A549 (cell line): ENCODE results near the gene OR10H3. TPM values are rescaled to one million over a fixed set of nuclear protein-coding genes. Genes with fewer than 3 reads are reported as not detected.
A peak's percentile ranks its signal among the peaks of the same experiment; 100 is the strongest.

Experiments
- ATAC-seq, 2 experiments: fragments of 200-7000 bp in 1 of 2; fragments of >200 bp in 1 of 2; cut with Nextera tagmentation in 1 of 2; cut with Tn5 transposase in 1 of 2; 3 replicates each; pipeline versions ENCODE4 v1.8.0 to v1.9.1; 2018 to 2020; ENCODE audit warnings: mild to moderate bottlenecking in 1 of 2, moderate library complexity in 1 of 2
- CTCF ChIA-PET: fragments of 300-600 bp; sonication (Branson Sonifier 250); formaldehyde crosslinking; extraction: SDS; loops from one replicate; lab custom pipeline; 2021; ENCODE audit warnings: antibody characterized with exemption, inconsistent platforms; lab: Yijun Ruan, JAX
- POLR2A ChIA-PET: fragments of 350-600 bp; formaldehyde crosslinking; extraction: SDS; loops from one replicate; lab custom pipeline; 2021; ENCODE audit warnings: antibody characterized with exemption, inconsistent platforms; lab: Yijun Ruan, JAX
- DNase-seq, 2 experiments: peaks; one replicate each; pipeline versions ENCODE4 v3.0.0 to v3.0.0-alpha.2; 2011 to 2016; ENCODE audit warnings: low read depth in 1 of 2, low spot score in 1 of 2
- FAIRE-seq: peaks from 2 replicates; lab custom pipeline; 2011; peaks lifted over from hg19 to GRCh38; lab: Jason Lieb, UNC
- H3K27ac ChIP-seq, 2 experiments: fragments of >200 bp; sonication (Bioruptor Twin); formaldehyde crosslinking; 3 replicates each; pipeline ENCODE4 v1.5.1; 2016 to 2017
- H3K4me1 ChIP-seq: fragments of >200 bp; sonication (Bioruptor Twin); formaldehyde crosslinking; 3 replicates; pipeline ENCODE4 v1.6.1; 2016
- H3K4me2 ChIP-seq: fragments of >200 bp; sonication (Bioruptor Twin); formaldehyde crosslinking; 3 replicates; pipeline ENCODE4 v1.6.1; 2016
- H3K4me3 ChIP-seq: fragments of >200 bp; sonication (Bioruptor Twin); formaldehyde crosslinking; 3 replicates; pipeline ENCODE4 v1.5.1; 2016
- H3K9me3 ChIP-seq: fragments of >200 bp; sonication (Bioruptor Twin); formaldehyde crosslinking; 3 replicates; pipeline ENCODE4 v1.6.1; 2016
- CBX2 ChIP-seq: fragments of 200-600 bp; sonication (generic); IDR thresholded peaks from 2 replicates; pipeline ENCODE4 v1.6.1; 2016; ENCODE audit warnings: low read depth, mild to moderate bottlenecking, borderline replicate concordance
- CHD2 ChIP-seq: fragments of 150-350 bp; IDR thresholded peaks from 2 replicates; pipeline ENCODE4 v1.6.1; 2014; ENCODE audit warnings: low read length; ENCODE audit not compliant: partially characterized antibody
- EHMT2 ChIP-seq: fragments of 200-600 bp; sonication (generic); IDR thresholded peaks from 2 replicates; pipeline ENCODE4 v1.6.1; 2016; ENCODE audit warnings: antibody characterized with exemption, low read depth, mild to moderate bottlenecking, moderate library complexity
- HOXA7 ChIP-seq: fragments of 250-450 bp; sonication (Bioruptor Pico); IDR thresholded peaks from 2 replicates; pipeline ENCODE4 v1.5.0; 2020; ENCODE audit warnings: mild to moderate bottlenecking, moderate library complexity
- HOXB5 ChIP-seq: fragments of 250-450 bp; sonication (Bioruptor Pico); IDR thresholded peaks from 2 replicates; pipeline ENCODE4 v1.5.0; 2020; ENCODE audit warnings: mild to moderate bottlenecking, moderate library complexity
- NR3C1 ChIP-seq: fragments of >200 bp; sonication (Bioruptor Twin); formaldehyde crosslinking; IDR thresholded peaks from 3 replicates; pipeline ENCODE4 v1.6.1; 2017
- POLR2AphosphoS2 ChIP-seq: conservative IDR thresholded peaks from 2 replicates; pipeline ENCODE4 v1.6.1; 2012; ENCODE audit warnings: low read length, improper control_type of control experiment, inconsistent platforms
- SMC3 ChIP-seq: fragments of >200 bp; sonication (Bioruptor Twin); formaldehyde crosslinking; IDR thresholded peaks from 3 replicates; pipeline ENCODE4 v1.6.1; 2018; ENCODE audit warnings: inconsistent platforms
- SREBF2 ChIP-seq: fragments of 450-650 bp; IDR thresholded peaks from 2 replicates; pipeline ENCODE4 v1.6.1; 2014; ENCODE audit warnings: mild to moderate bottlenecking, moderate library complexity
- WGBS: methylation state at CpG from one replicate; pipeline ENCODE4 v1.1.6; 2017; ENCODE audit errors: missing lambda C conversion rate; 5-methylcytosine and 5-hydroxymethylcytosine counted together
- polyA plus RNA-seq, 4 experiments: library from polyadenylated mRNA; depleted of rRNA in 3 of 4; stranded (reverse); fragments of >200 nt; fragmentation: RNase III in 1 of 4; extraction: RNeasy Plus Mini Kit Qiagen cat#74134 plus additional on column Dnase treatment in 1 of 4; gene quantifications; 2 replicates in 3 of 4; 3 replicates in 1 of 4; pipeline ENCODE4 v1.2.3, GENCODE V29; 2011 to 2017
- TF ChIP-seq, protein P1 (sequence below): IDR thresholded peaks from 2 replicates; pipeline ENCODE4 v1.6.1; 2012
- TF ChIP-seq, protein P2 (sequence below): fragments of >200 bp; sonication (Bioruptor Twin); formaldehyde crosslinking; IDR thresholded peaks from 3 replicates; pipeline ENCODE4 v1.5.1; 2016
- TF ChIP-seq, protein P3 (sequence below): fragments of 250-450 bp; sonication (Bioruptor Pico); IDR thresholded peaks from 2 replicates; pipeline ENCODE4 v1.5.0; 2020; ENCODE audit warnings: low read depth, mild to moderate bottlenecking, moderate library complexity

The OR10H3 gene
- polyA plus RNA-seq, 2 of the 4 experiments (the other 2 are of a cell fraction) = not detected

DNA sequence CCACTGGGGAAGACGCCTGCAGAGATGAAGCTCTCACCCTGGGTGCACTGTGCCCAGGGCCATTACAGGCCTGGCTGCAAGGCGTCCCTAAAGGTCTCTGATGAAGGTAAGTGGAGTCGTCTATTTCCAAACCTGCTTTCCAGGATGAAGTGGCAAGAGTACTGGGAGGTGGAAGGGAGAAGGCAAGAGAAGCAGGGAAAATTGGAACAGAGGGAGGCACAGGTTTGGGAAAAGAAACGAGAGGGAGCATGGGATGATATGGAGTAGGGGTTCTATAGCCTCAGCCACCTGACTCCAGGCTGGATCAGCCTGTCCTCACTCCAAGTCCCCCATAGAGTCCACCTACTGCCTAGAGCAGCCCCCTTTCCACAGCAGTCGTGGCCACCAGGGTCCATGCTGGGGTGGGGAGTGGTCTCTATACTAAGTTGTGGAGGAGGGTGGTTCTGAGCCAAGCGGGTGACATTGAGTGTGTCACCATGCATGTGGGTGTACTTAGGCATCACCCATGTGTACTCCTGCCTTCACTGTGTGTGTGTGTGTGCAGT is 49.9 kb downstream of the OR10H3 start, which contains the start of gene OR10H5:
Gene OR10H5 (plus strand): TSS at position 51 of the 545 bp plus-strand sequence. CDS start 6,388 bp downstream, outside the sequence.
- H3K9me3 ChIP-seq = no peaks in the 10 kb centered on the region
- no peak for ATAC-seq
- CTCF ChIA-PET = interaction anchor here (0.6 kb wide), 1 partner anchor 29 kb away, joined by 3 read pairs; no protein-coding TSS in a partner anchor
- no peaks in the 10 kb centered on the region for H3K4me1 ChIP-seq
- no peak for FAIRE-seq
- no peak for DNase-seq
- POLR2A ChIA-PET = no interaction called here
- TF ChIP-seq EHMT2 = no peak
- TF ChIP-seq, protein P1, sequence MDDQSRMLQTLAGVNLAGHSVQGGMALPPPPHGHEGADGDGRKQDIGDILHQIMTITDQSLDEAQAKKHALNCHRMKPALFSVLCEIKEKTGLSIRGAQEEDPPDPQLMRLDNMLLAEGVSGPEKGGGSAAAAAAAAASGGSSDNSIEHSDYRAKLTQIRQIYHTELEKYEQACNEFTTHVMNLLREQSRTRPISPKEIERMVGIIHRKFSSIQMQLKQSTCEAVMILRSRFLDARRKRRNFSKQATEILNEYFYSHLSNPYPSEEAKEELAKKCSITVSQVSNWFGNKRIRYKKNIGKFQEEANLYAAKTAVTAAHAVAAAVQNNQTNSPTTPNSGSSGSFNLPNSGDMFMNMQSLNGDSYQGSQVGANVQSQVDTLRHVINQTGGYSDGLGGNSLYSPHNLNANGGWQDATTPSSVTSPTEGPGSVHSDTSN = no peak
- H3K4me2 ChIP-seq = no peak within 1 kb of the TSS
- WGBS = 11% methylated on average over 6 of the region's 6 CpGs
- no peak within 1 kb of the TSS for H3K27ac ChIP-seq
- no peak within 1 kb of the TSS for H3K4me3 ChIP-seq

DNA sequence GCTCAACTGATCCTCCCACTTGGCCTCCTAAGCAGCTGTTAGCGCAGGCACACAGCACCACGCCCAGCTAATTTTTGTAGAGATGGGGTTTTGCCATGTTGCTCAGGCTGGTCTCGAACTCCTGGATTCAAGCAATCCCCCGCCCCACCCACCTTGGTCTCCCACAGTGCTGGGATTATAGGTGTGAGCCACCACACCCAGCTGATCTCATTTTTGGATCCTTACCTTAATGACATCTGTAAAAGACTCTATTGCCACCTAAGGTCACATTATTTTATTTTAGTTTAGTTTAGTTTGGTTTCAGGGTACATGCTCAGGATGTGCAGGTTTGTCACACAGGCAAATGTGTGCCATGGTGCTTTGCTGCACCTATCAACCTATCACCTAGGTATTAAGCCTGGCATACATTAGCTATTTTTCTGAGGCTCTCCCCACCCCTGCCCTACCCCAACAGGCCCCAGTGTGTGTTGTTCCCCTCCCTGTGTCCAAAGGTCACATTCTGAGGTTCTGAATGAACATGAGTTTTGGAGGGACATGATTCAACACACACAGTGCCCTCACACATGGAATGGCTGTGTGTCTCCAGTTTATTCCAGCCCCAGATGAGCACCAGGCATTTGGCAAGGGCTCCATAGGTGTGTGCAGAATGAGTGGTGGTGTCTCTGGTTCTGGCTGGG is 50.9 kb downstream of the OR10H3 start:
- no peaks in the 10 kb centered on the region for H3K9me3 ChIP-seq
- peak overlapping the region; percentile 12; the same call in 1 of the 3 replicates for H3K4me2 ChIP-seq
- ATAC-seq (no peak), FAIRE-seq (no peak), DNase-seq (no peak)
- 12% methylated on average over 4 of the region's 4 CpGs for WGBS
- H3K27ac ChIP-seq = no peak overlapping the region
- H3K4me3 ChIP-seq = no peak overlapping the region
- no peaks in the 10 kb centered on the region for H3K4me1 ChIP-seq
- TF ChIP-seq, protein P2, sequence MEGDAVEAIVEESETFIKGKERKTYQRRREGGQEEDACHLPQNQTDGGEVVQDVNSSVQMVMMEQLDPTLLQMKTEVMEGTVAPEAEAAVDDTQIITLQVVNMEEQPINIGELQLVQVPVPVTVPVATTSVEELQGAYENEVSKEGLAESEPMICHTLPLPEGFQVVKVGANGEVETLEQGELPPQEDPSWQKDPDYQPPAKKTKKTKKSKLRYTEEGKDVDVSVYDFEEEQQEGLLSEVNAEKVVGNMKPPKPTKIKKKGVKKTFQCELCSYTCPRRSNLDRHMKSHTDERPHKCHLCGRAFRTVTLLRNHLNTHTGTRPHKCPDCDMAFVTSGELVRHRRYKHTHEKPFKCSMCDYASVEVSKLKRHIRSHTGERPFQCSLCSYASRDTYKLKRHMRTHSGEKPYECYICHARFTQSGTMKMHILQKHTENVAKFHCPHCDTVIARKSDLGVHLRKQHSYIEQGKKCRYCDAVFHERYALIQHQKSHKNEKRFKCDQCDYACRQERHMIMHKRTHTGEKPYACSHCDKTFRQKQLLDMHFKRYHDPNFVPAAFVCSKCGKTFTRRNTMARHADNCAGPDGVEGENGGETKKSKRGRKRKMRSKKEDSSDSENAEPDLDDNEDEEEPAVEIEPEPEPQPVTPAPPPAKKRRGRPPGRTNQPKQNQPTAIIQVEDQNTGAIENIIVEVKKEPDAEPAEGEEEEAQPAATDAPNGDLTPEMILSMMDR = no peak
- TF ChIP-seq HOXB5 (CRISPR knock-in tag) = no peak
- ChIA-PET CTCF (no interaction called here), POLR2A (no interaction called here)

DNA sequence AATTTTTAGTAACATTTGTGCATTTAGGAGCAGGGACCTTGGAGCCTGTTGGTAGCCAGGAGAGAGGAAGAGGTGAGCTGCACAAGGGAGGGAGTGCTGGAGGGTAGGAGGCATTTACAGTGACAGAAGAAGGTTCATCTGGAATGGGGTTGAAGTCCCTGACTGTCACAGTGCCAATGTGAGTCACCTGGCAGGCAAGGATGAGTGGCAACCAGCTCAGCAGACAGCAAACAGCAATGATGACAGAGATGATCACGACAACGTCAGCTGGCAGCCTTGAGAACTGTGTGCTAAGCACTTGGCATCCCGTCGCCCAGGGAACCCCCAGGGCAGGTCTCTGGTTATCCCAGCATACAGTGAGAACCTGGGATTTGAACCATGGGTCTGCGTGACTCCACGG is 52.3 kb downstream of the OR10H3 start:
- TF ChIP-seq SMC3 (no peak), CBX2 (no peak), SREBF2 (no peak), CHD2 (no peak), POLR2AphosphoS2 (no peak), NR3C1 (no peak), HOXA7 (CRISPR knock-in tag) (no peak)
- TF ChIP-seq, protein P3, sequence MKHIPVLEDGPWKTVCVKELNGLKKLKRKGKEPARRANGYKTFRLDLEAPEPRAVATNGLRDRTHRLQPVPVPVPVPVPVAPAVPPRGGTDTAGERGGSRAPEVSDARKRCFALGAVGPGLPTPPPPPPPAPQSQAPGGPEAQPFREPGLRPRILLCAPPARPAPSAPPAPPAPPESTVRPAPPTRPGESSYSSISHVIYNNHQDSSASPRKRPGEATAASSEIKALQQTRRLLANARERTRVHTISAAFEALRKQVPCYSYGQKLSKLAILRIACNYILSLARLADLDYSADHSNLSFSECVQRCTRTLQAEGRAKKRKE (CRISPR knock-in tag) = no peak
- Histone ChIP-seq H3K9me3 (no peaks in the 10 kb centered on the region), H3K4me3 (no peak overlapping the region), H3K4me2 (0 out of 3 replicates have a peak overlapping the region, but pooled peaks have one; percentile 8), H3K27ac (no peak overlapping the region), H3K4me1 (no peaks in the 10 kb centered on the region)
- DNase-seq (peak in 1 of 2 experiments; percentile 39), ATAC-seq (peak; percentile 33 to 50; a peak in 4 of 6 replicates), FAIRE-seq (no peak)
- POLR2A ChIA-PET = no interaction called here
- no CpG with 5 or more reads among the region's 6 CpGs for WGBS
- CTCF ChIA-PET = no interaction called here

Other genes starting within 250 kb of the OR10H3 start
- not detected in 2 replicates for gene CYP4F22, start 229.5 kb upstream of the OR10H3 start, polyA plus RNA-seq (2011; rRNA removed)
- 0.05 TPM in 1 of 3 replicates, not detected in the others for gene CYP4F22, start 229.5 kb upstream of the OR10H3 start, polyA plus RNA-seq (2017; fragmentation: RNase III; extraction: RNeasy Plus Mini Kit Qiagen cat#74134 plus additional on column Dnase treatment)
- not detected in 2 replicates for gene CYP4F8, start 122.8 kb upstream of the OR10H3 start, polyA plus RNA-seq (2011; rRNA removed)
- gene CYP4F8, start 122.8 kb upstream of the OR10H3 start, polyA plus RNA-seq (2017; fragmentation: RNase III; extraction: RNeasy Plus Mini Kit Qiagen cat#74134 plus additional on column Dnase treatment) = not detected in 3 replicates
- 32.2 and 33.2 TPM in 2 replicates for gene CYP4F3, start 97.1 kb upstream of the OR10H3 start, polyA plus RNA-seq (2011; rRNA removed)
- gene CYP4F3, start 97.1 kb upstream of the OR10H3 start, polyA plus RNA-seq (2017; fragmentation: RNase III; extraction: RNeasy Plus Mini Kit Qiagen cat#74134 plus additional on column Dnase treatment) = 7.1 to 10.4 TPM (median 8.9 TPM) in 3 replicates
- gene CYP4F12, start 64.9 kb upstream of the OR10H3 start, polyA plus RNA-seq (2011; rRNA removed) = 12.8 and 12.9 TPM in 2 replicates
- gene CYP4F12, start 64.9 kb upstream of the OR10H3 start, polyA plus RNA-seq (2017; fragmentation: RNase III; extraction: RNeasy Plus Mini Kit Qiagen cat#74134 plus additional on column Dnase treatment) = 5.0 to 6.3 TPM (median 5.6 TPM) in 3 replicates
- gene OR10H2, start 10.0 kb upstream of the OR10H3 start, polyA plus RNA-seq (2011; rRNA removed) = not detected in 2 replicates
- gene OR10H2, start 10.0 kb upstream of the OR10H3 start, polyA plus RNA-seq (2017; fragmentation: RNase III; extraction: RNeasy Plus Mini Kit Qiagen cat#74134 plus additional on column Dnase treatment) = not detected in 3 replicates
- not detected in 2 replicates for gene OR10H5, start 49.7 kb downstream of the OR10H3 start, polyA plus RNA-seq (2011; rRNA removed)
- not detected in 3 replicates for gene OR10H5, start 49.7 kb downstream of the OR10H3 start, polyA plus RNA-seq (2017; fragmentation: RNase III; extraction: RNeasy Plus Mini Kit Qiagen cat#74134 plus additional on column Dnase treatment)
- not detected in 2 replicates for gene OR10H1, start 77.7 kb downstream of the OR10H3 start, polyA plus RNA-seq (2011; rRNA removed)
- gene OR10H1, start 77.7 kb downstream of the OR10H3 start, polyA plus RNA-seq (2017; fragmentation: RNase III; extraction: RNeasy Plus Mini Kit Qiagen cat#74134 plus additional on column Dnase treatment) = not detected in 3 replicates
- 0.33 and 0.43 TPM in 2 replicates for gene CYP4F2, start 160.1 kb downstream of the OR10H3 start, polyA plus RNA-seq (2011; rRNA removed)
- 0.07 to 0.13 TPM (median 0.07 TPM) in 3 replicates for gene CYP4F2, start 160.1 kb downstream of the OR10H3 start, polyA plus RNA-seq (2017; fragmentation: RNase III; extraction: RNeasy Plus Mini Kit Qiagen cat#74134 plus additional on column Dnase treatment)
- 26.2 and 34.2 TPM in 2 replicates for gene CYP4F11, start 196.5 kb downstream of the OR10H3 start, polyA plus RNA-seq (2011; rRNA removed)
- gene CYP4F11, start 196.5 kb downstream of the OR10H3 start, polyA plus RNA-seq (2017; fragmentation: RNase III; extraction: RNeasy Plus Mini Kit Qiagen cat#74134 plus additional on column Dnase treatment) = 3.0 to 4.6 TPM (median 4.0 TPM) in 3 replicates
- gene OR10H4, start 211.0 kb downstream of the OR10H3 start, polyA plus RNA-seq (2011; rRNA removed) = not detected in 2 replicates
- gene OR10H4, start 211.0 kb downstream of the OR10H3 start, polyA plus RNA-seq (2017; fragmentation: RNase III; extraction: RNeasy Plus Mini Kit Qiagen cat#74134 plus additional on column Dnase treatment) = not detected in 3 replicates